Mucosa of stomach (tissue), 1 donor: ENCODE measurements around the gene KCNQ2.
"Not testable (repeated sequence)": the region's sequence is repeated elsewhere in the genome, so short reads cannot be mapped to it uniquely, and the experiment has no call there.

Experiments used
- H3K27me3 ChIP-seq: one replicate; pipeline ENCODE4 v1.7.0; 2013; ENCODE audit warnings: mild to moderate bottlenecking, low read length; ENCODE audit not compliant: control insufficient read depth, insufficient read depth
- H3K36me3 ChIP-seq: one replicate; pipeline ENCODE4 v1.7.0; 2013; ENCODE audit warnings: low read length; ENCODE audit not compliant: control insufficient read depth, insufficient read depth
- H3K4me1 ChIP-seq: one replicate; pipeline ENCODE4 v1.7.0; 2013; ENCODE audit warnings: mild to moderate bottlenecking, low read length; ENCODE audit not compliant: control insufficient read depth, insufficient read depth
- H3K4me3 ChIP-seq: one replicate; pipeline ENCODE4 v1.7.0; 2013; ENCODE audit warnings: low read length
- H3K9ac ChIP-seq: one replicate; pipeline ENCODE4 v1.7.0; 2013; ENCODE audit warnings: mild to moderate bottlenecking, low read length, moderate library complexity
- H3K9me3 ChIP-seq: one replicate; pipeline ENCODE4 v1.7.0; 2013; ENCODE audit warnings: mild to moderate bottlenecking, low read length, moderate library complexity; ENCODE audit not compliant: control insufficient read depth
- donor health status: Pancreatic carcinoma.

KCNQ2 gene

DNA sequence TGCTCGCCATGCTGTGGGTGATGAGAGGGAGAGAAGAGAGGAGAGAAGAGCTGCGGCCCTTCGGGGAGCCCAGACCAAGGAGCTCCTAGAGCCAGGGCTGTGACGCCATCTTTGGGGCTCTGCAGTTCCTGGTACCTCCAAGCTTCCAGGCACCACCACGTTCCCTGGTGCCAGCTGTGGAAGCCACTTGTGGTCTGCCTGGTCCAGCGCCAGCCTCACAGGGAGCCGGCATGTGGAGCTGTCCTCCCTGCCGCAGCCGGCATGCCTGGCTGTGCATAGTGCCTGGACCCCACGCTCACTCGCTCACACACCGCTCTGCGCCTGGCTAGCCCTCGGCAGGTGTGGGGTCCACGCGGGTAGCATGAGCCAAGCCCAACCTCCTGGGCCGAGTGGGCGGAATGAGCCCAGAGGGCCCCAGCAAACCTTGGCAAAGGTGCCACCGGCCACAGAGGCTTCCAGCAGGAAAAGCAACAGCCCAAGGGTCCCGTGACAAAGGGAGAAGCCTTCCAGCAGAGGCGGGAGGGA lies 92.0 kb downstream of the KCNQ2 start:
- Histone ChIP-seq H3K27me3 (peaks cover 16% of the 10 kb centered on the region), H3K9ac (no peak overlapping the region), H3K4me1 (no peaks in the 10 kb centered on the region), H3K36me3 (no peaks in the 10 kb centered on the region), H3K9me3 (no peaks in the 10 kb centered on the region), H3K4me3 (no peak overlapping the region)

DNA sequence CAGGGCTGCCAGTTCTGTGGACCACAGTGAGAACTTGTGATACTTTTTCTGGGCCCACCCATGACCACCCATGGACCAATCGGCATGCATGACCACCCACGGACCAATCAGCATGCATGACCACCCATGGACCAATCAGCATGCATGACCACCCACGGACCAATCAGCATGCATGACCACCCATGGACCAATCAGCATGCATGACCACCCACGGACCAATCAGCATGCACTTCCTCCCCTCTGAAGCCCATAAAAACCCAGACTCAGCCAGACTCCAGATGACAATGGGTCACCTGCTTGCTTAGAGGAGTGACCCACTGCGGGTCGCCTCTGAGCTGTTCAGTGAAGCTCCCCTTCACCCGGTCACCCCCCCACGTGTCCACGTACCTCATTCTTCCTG lies 92.6 kb downstream of the KCNQ2 start:
- H3K9me3 ChIP-seq, H3K4me1 ChIP-seq, H3K9ac ChIP-seq, H3K4me3 ChIP-seq, H3K36me3 ChIP-seq: not testable (repeated sequence)
- H3K27me3 ChIP-seq: peaks cover 16% of the 10 kb centered on the region

- Histone ChIP-seq H3K9ac (no peak overlapping the region), H3K4me3 (no peak overlapping the region), H3K9me3 (no peaks in the 10 kb centered on the region), H3K36me3 (no peaks in the 10 kb centered on the region), H3K27me3 (peaks cover 21% of the 10 kb centered on the region), H3K4me1 (no peaks in the 10 kb centered on the region)
Measured at GRCh38 chr20:63379296-63379695, 93.2 kb downstream of the KCNQ2 start.

DNA sequence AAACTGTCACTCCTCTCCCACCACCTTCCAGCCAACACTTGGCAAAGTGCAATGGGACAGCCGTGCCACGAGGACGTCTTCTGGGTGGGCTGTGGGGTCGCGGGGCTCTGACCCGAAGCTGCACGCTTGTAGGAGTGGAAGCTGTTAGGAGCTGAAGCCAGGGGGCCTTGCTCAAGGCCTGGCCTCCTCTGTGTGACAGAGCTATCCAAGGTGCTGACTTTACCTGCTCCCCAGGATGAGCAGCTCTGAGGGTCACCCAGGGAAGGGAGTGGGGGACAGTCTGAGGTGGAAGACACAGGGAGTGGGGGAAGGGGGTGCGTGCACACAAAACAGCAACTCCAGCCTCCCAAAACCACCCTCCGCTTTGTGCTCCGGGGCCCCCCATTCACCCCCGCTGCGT lies 93.8 kb downstream of the KCNQ2 start:
- Histone ChIP-seq H3K27me3 (peaks cover 28% of the 10 kb centered on the region), H3K4me1 (no peaks in the 10 kb centered on the region), H3K9ac (no peak overlapping the region)

GRCh38 chr20:63377951-63378381 lies 94.5 kb downstream of the KCNQ2 start:
- Histone ChIP-seq H3K36me3 (no peaks in the 10 kb centered on the region), H3K9ac (no peak overlapping the region), H3K4me1 (no peaks in the 10 kb centered on the region), H3K9me3 (no peaks in the 10 kb centered on the region), H3K4me3 (no peak overlapping the region), H3K27me3 (peaks cover 28% of the 10 kb centered on the region)

More for the DNA sequence above, 93.8 kb downstream of the KCNQ2 start:
- H3K9me3 ChIP-seq: no peaks in the 10 kb centered on the region
- no peak overlapping the region for H3K4me3 ChIP-seq
- no peaks in the 10 kb centered on the region for H3K36me3 ChIP-seq

GRCh38 chr20:63377256-63377941 lies 95.1 kb downstream of the KCNQ2 start:
- H3K9me3 ChIP-seq: no peaks in the 10 kb centered on the region
- H3K36me3 ChIP-seq: no peaks in the 10 kb centered on the region
- peaks cover 28% of the 10 kb centered on the region for H3K27me3 ChIP-seq
- no peak overlapping the region for H3K9ac ChIP-seq
- H3K4me3 ChIP-seq: no peak overlapping the region
- H3K4me1 ChIP-seq: no peaks in the 10 kb centered on the region

DNA sequence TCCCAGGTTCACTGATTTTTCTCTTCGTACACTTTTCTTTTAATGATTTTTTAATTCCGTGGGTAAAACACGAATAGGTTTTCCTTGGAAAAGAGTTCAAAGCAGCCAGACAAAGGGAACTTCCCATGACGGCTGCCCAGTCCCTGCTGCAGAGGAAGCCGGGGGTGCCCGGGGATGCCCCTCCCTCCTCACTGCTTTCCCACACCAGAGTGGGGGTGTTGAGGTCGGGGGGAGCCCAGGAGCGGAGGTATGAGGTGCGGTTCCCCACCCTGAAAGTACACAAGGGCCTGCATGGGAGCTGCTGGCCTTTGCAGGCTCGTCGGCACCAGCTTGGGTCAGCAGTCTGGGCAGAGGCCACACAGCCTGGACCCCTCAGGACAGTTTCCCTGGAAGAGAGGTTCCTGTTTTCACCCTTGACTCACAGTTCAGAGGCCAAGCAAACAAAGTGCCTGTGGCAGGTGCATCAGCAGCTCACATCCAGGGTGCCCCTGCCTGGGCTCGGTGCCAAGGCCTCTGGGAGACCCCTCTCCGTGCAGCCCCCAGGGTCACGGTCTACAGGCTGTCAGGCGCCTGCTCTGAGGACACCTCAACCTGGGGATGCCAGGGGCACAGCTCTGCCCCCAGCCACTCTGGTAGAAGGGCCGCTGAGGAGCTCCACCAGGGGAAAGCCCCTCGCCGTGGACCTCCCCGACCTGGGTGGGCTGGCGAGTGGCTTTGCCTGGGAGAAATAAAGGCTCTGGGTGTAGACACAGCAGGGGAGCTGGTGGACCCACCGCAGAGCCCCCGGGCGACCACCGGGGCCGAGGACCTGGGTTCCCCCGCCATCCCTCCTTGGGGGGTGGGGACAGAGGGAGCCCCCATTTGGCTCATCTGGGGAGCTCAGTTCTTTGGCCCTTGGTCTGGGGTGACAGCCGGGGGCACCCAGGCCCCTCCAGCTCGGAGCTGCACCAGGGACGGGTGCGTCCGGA lies 95.9 kb downstream of the KCNQ2 start:
- H3K4me3 ChIP-seq: no peak overlapping the region
- H3K9ac ChIP-seq: no peak overlapping the region
- H3K4me1 ChIP-seq: no peaks in the 10 kb centered on the region
- H3K27me3 ChIP-seq: peaks cover 28% of the 10 kb centered on the region
- no peaks in the 10 kb centered on the region for H3K36me3 ChIP-seq
- no peaks in the 10 kb centered on the region for H3K9me3 ChIP-seq

- Histone ChIP-seq H3K9me3 (no peaks in the 10 kb centered on the region), H3K9ac (no peak overlapping the region), H3K4me3 (no peak overlapping the region), H3K4me1 (no peaks in the 10 kb centered on the region), H3K36me3 (no peaks in the 10 kb centered on the region), H3K27me3 (peaks cover 28% of the 10 kb centered on the region)
Measured at GRCh38 chr20:63375438-63375837, 97.0 kb downstream of the KCNQ2 start.

GRCh38 chr20:63374504-63374903 lies 98.0 kb downstream of the KCNQ2 start:
- no peaks in the 10 kb centered on the region for H3K9me3 ChIP-seq
- no peak overlapping the region for H3K9ac ChIP-seq
- H3K4me3 ChIP-seq: no peak overlapping the region
- H3K27me3 ChIP-seq: peaks cover 28% of the 10 kb centered on the region
- H3K4me1 ChIP-seq: no peaks in the 10 kb centered on the region
- H3K36me3 ChIP-seq: no peaks in the 10 kb centered on the region

GRCh38 chr20:63373996-63374395 lies 98.5 kb downstream of the KCNQ2 start:
- Histone ChIP-seq H3K27me3 (peaks cover 28% of the 10 kb centered on the region), H3K9ac (no peak overlapping the region), H3K9me3 (no peaks in the 10 kb centered on the region), H3K4me3 (no peak overlapping the region), H3K4me1 (no peaks in the 10 kb centered on the region), H3K36me3 (no peaks in the 10 kb centered on the region)

- H3K27me3 ChIP-seq: peaks cover 28% of the 10 kb centered on the region
- H3K4me1 ChIP-seq: no peaks in the 10 kb centered on the region
- H3K36me3 ChIP-seq: no peaks in the 10 kb centered on the region
- no peaks in the 10 kb centered on the region for H3K9me3 ChIP-seq
- H3K9ac ChIP-seq: no peak overlapping the region
- H3K4me3 ChIP-seq: no peak overlapping the region
Measured at GRCh38 chr20:63372971-63373885, 99.2 kb downstream of the KCNQ2 start.
